ENCODE results near the gene ACOX3.

ACOX3 gene

DNA sequence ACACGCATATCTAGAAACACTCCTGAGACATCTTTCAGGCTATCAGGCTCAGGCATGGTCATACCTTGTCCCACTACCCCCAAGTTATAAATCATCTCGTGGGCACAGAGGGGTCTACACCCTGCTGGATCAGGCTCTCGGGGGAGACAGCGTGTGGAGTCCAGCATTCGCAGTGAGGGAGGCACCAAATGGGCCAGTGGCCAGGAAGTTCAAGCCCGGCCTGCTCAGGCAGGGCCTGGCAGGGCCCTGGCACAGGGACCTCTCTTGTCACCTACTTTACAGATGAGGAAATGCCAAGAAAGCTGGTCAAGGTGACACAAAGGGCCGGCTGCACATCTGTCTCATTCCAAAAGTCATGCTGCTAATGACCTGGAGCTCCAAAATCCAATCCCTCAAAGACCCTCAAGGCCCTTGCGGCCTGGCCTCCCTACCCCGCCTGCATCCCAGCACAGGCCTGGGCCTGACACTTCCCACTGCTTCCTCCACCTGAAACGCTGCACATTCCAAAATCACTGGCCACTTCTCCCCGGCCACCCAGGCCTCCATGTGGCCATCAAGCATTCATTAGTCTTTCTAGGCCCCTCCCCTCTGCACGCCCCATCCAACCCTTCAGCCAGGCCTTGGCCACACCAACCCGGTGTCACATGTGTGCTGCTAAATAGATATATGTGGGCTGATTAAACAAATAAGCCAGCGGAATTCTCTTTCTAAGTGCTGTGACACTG is 35.6 kb downstream of the ACOX3 start:
- no peaks in the 10 kb centered on the region for H3K9me3 Mint-ChIP-seq
- peaks cover 10% of the 10 kb centered on the region for H3K4me1 Mint-ChIP-seq
- ATAC-seq (replicated peaks; ENCODE audit: extremely low read depth, poor library complexity, severe bottlenecking) (no peak), DNase-seq (ENCODE audit: low spot score in 2 of 2) (no peak)
- H3K27me3 Mint-ChIP-seq: no peaks in the 10 kb centered on the region
- no peak overlapping the region for H3K4me3 Mint-ChIP-seq
- peaks cover 13% of the 10 kb centered on the region for H3K36me3 Mint-ChIP-seq (ENCODE audit: insufficient read depth)
- no peak overlapping the region for H3K27ac Mint-ChIP-seq (ENCODE audit: low read depth)

DNA sequence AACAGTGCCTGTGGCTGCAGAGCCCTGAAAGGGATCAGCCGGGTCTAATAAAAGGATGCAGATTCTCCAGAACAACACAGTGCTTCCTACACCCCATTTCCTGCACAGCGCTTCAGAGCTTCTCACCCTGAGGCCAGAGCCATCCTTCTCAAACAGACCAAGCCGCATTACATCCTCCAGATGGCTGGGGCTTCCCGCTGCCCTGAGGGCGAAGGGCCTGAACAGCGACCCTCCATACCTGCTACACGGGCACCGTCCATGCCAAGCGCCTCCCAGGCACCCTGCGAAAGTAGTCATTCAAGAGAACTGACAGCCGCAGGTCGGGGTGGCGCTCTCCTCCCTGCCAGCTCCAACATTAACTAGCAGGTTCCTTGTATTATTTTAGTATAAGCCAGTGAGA is 36.5 kb downstream of the ACOX3 start:
- no peaks in the 10 kb centered on the region for H3K27me3 Mint-ChIP-seq
- H3K36me3 Mint-ChIP-seq (ENCODE audit: insufficient read depth): peaks cover 7% of the 10 kb centered on the region
- DNase-seq (ENCODE audit: low spot score in 2 of 2) (no peak), ATAC-seq (replicated peaks; ENCODE audit: extremely low read depth, poor library complexity, severe bottlenecking) (no peak)
- H3K4me1 Mint-ChIP-seq: peaks cover under 1% of the 10 kb centered on the region
- H3K9me3 Mint-ChIP-seq: no peaks in the 10 kb centered on the region
- no peak overlapping the region for H3K4me3 Mint-ChIP-seq
- H3K27ac Mint-ChIP-seq (ENCODE audit: low read depth): no peak overlapping the region

DNA sequence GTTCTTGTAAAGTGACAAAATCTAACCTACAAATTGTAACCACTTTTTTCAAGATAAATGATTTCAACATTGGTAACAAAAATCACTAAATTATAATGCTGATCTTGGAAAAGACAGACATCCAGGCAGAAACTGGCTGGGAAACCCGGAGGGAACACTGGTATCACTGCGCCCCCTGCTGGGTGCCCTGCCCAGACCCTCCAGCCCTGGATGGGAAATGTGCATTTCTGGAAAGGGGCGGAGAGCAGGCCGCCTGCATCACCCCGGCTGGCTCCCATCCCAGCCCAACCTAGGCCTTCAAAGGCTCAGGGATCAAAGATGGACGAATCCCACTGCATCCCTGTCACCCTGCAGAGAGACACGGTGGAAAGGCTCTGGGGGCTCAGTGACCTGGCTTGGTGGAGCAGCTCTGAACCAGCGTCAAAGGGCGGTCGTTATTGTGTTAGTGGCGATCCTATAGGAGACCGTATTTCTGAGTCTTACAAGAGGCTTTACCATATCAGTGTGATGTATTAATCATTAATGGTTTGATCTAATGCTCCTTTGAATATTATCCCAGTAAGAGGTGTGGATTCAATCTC is 37.3 kb downstream of the ACOX3 start:
- no peak overlapping the region for H3K27ac Mint-ChIP-seq (ENCODE audit: low read depth)
- peak in 1 of 2 donors; percentile 25 for DNase-seq (ENCODE audit: low spot score in 2 of 2)
- peaks cover 7% of the 10 kb centered on the region for H3K36me3 Mint-ChIP-seq (ENCODE audit: insufficient read depth)
- no peaks in the 10 kb centered on the region for H3K9me3 Mint-ChIP-seq
- no peaks in the 10 kb centered on the region for H3K4me1 Mint-ChIP-seq
- H3K27me3 Mint-ChIP-seq: no peaks in the 10 kb centered on the region
- peak; percentile 28 for ATAC-seq (replicated peaks; ENCODE audit: extremely low read depth, poor library complexity, severe bottlenecking)
- H3K4me3 Mint-ChIP-seq: no peak overlapping the region

GRCh38 chr4:8402640-8403039 is 37.9 kb downstream of the ACOX3 start:
- Mint-ChIP-seq H3K9me3 (no peaks in the 10 kb centered on the region), H3K27ac (ENCODE audit: low read depth) (no peak overlapping the region), H3K27me3 (no peaks in the 10 kb centered on the region), H3K4me3 (no peak overlapping the region), H3K4me1 (no peaks in the 10 kb centered on the region), H3K36me3 (ENCODE audit: insufficient read depth) (peaks cover 7% of the 10 kb centered on the region)
- no peak for ATAC-seq (replicated peaks; ENCODE audit: extremely low read depth, poor library complexity, severe bottlenecking)
- DNase-seq (ENCODE audit: low spot score in 2 of 2): no peak

GRCh38 chr4:8402181-8402597 is 38.3 kb downstream of the ACOX3 start:
- Mint-ChIP-seq H3K36me3 (ENCODE audit: insufficient read depth) (peaks cover 7% of the 10 kb centered on the region), H3K9me3 (no peaks in the 10 kb centered on the region), H3K27me3 (no peaks in the 10 kb centered on the region), H3K27ac (ENCODE audit: low read depth) (no peak overlapping the region), H3K4me3 (no peak overlapping the region), H3K4me1 (no peaks in the 10 kb centered on the region)
- no peak for DNase-seq (ENCODE audit: low spot score in 2 of 2)
- no peak for ATAC-seq (replicated peaks; ENCODE audit: extremely low read depth, poor library complexity, severe bottlenecking)

GRCh38 chr4:8401665-8402064 is 38.9 kb downstream of the ACOX3 start:
- Mint-ChIP-seq H3K27ac (ENCODE audit: low read depth) (peak overlapping the region; percentile 30), H3K36me3 (ENCODE audit: insufficient read depth) (peaks cover 7% of the 10 kb centered on the region), H3K27me3 (no peaks in the 10 kb centered on the region), H3K4me1 (no peaks in the 10 kb centered on the region), H3K4me3 (no peak overlapping the region), H3K9me3 (no peaks in the 10 kb centered on the region)
- no peak for ATAC-seq (replicated peaks; ENCODE audit: extremely low read depth, poor library complexity, severe bottlenecking)
- no peak for DNase-seq (ENCODE audit: low spot score in 2 of 2)

DNA sequence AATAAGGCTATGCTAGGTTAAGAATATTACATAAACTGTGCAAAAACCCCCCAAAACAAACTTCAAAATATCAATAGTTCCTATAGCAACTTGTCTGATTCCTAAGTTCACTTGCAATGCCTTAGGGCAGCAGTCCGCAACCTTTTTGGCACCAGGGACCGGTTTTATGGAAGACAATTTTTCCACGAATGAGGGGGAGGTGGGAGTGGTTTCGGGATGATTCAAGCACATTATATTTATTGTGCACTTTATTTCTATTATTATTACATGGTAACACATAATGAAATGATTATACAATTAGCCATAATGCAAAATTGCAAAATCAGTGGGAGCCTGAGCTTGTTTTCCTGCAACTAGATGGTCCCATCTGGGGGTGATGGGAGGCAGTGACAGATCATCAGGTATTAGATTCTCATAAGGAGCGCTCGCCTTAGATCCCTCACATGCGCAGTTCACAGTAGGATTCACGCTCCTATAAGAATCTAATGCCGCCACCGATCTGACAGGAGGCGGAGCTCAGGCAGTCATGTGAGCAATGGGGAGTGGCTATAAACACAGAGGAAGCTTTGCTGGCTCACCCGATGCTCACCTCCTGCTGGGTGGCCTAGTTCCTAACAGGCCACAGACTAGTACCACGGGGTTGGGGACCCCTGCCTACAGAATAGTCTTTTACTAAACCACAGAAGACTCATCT is 39.7 kb downstream of the ACOX3 start:
- Mint-ChIP-seq H3K36me3 (ENCODE audit: insufficient read depth) (peaks cover 11% of the 10 kb centered on the region), H3K4me3 (no peak overlapping the region), H3K27ac (ENCODE audit: low read depth) (peak overlapping the region; percentile 30), H3K4me1 (no peaks in the 10 kb centered on the region), H3K9me3 (no peaks in the 10 kb centered on the region), H3K27me3 (no peaks in the 10 kb centered on the region)
- DNase-seq (ENCODE audit: low spot score in 2 of 2) (no peak), ATAC-seq (replicated peaks; ENCODE audit: extremely low read depth, poor library complexity, severe bottlenecking) (no peak)

GRCh38 chr4:8399298-8399697 is 41.2 kb downstream of the ACOX3 start:
- H3K4me1 Mint-ChIP-seq: no peaks in the 10 kb centered on the region
- no peak overlapping the region for H3K4me3 Mint-ChIP-seq
- DNase-seq (ENCODE audit: low spot score in 2 of 2): no peak
- H3K36me3 Mint-ChIP-seq (ENCODE audit: insufficient read depth): peaks cover 9% of the 10 kb centered on the region
- no peaks in the 10 kb centered on the region for H3K27me3 Mint-ChIP-seq
- H3K27ac Mint-ChIP-seq (ENCODE audit: low read depth): no peak overlapping the region
- no peaks in the 10 kb centered on the region for H3K9me3 Mint-ChIP-seq
- no peak for ATAC-seq (replicated peaks; ENCODE audit: extremely low read depth, poor library complexity, severe bottlenecking)

DNA sequence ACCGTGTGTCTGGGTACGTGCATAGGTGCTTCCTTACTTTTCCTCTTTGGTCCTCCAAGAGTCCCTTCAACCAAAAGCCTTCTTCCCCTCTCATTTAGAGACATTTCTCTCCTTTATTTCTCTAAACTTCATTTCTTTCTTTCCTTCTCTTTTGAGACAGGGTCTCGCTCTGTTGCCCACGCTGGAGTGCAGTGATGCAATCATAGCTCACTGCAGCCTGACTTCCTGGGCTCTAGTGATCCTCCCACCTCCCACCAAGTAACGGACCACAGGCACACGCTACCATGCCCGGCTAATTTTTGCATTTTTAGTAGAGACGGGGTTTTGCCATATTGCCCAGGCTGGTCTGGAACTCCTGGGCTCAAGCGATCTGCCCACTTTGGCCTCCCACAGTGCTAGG is 42.2 kb downstream of the ACOX3 start:
- no peak overlapping the region for H3K27ac Mint-ChIP-seq (ENCODE audit: low read depth)
- H3K36me3 Mint-ChIP-seq (ENCODE audit: insufficient read depth): peaks cover 6% of the 10 kb centered on the region

DNA sequence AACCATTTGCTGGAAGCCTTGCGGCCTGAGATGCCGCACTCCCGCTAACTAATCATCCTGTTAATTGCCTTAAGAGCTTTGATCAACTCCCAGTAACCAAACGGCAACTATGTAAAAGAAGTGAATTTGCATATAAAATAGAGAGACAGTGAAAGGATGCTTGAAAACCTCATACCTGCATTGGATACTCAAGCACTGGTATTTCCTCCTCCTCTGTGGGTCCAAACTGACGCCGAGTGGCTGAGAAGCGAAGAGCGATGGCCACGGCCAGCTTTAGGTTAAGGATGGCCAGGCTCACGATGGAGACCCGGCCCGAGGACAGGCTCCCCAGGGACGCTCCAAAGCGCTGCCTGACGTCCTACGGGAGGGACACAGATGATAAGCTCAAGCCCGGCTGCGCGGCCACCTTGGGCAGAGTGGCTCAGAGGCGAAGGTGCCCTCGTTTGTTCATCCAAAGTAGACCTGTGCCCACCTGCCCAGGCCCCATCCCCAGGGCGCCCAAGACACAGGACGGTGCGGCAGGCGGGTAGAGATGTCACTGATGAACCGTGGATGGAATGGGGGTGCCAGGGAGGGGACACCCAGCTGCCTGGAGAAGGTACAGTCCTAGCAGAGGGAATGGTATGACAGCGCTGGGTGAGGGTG is 43.6 kb downstream of the ACOX3 start:
- no peaks in the 10 kb centered on the region for H3K4me1 Mint-ChIP-seq
- no peaks in the 10 kb centered on the region for H3K27me3 Mint-ChIP-seq
- H3K36me3 Mint-ChIP-seq (ENCODE audit: insufficient read depth): peaks cover 12% of the 10 kb centered on the region
- DNase-seq (ENCODE audit: low spot score in 2 of 2) (no peak), ATAC-seq (replicated peaks; ENCODE audit: extremely low read depth, poor library complexity, severe bottlenecking) (no peak)
- no peak overlapping the region for H3K4me3 Mint-ChIP-seq
- H3K27ac Mint-ChIP-seq (ENCODE audit: low read depth): no peak overlapping the region
- no peaks in the 10 kb centered on the region for H3K9me3 Mint-ChIP-seq

More for the DNA sequence above, 42.2 kb downstream of the ACOX3 start:
- no peaks in the 10 kb centered on the region for H3K4me1 Mint-ChIP-seq
- no peak overlapping the region for H3K4me3 Mint-ChIP-seq
- DNase-seq (ENCODE audit: low spot score in 2 of 2): no peak
- no peak for ATAC-seq (replicated peaks; ENCODE audit: extremely low read depth, poor library complexity, severe bottlenecking)
- H3K27me3 Mint-ChIP-seq: no peaks in the 10 kb centered on the region
- H3K9me3 Mint-ChIP-seq: no peaks in the 10 kb centered on the region

DNA sequence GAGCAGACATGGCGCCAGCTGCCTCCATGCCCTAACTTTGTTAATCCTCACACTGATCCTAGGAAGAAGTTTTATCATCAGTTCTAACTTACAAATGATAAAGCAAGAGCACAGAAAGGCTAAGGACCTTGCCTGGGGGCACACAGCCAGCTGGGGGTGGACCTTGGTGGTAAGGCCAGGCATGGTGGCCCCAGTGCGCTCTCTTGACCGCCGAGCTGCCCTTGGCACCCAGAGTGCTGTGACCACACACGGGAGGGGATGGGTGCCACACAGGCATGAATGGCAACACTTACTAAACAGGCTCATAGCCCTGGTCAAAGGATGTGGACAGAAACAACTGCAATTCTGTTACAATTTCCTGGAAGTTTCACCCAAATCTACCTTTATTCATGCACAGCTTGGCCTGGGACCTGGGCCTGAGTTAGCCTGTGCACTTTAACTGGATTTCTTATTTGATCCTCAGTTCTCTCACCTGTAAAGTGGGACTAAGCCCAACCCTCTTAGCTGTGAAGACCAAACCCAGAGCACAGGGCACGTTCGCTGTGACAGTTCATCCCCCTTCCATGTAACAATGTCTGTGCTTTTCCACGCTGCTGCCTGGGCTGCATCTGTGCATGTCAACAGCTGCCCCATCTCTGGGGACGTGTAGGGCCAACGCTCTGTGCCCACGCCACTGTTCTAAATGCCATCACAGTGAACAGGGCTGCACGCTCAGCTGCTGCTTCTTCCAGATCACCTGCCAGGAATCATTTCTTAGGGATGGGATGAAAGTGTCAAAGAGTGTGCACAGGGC is 44.8 kb downstream of the ACOX3 start:
- ATAC-seq (replicated peaks; ENCODE audit: extremely low read depth, poor library complexity, severe bottlenecking) (no peak), DNase-seq (ENCODE audit: low spot score in 2 of 2) (no peak)
- H3K4me3 Mint-ChIP-seq: no peak overlapping the region
- H3K36me3 Mint-ChIP-seq (ENCODE audit: insufficient read depth): peaks cover 16% of the 10 kb centered on the region
- H3K27ac Mint-ChIP-seq (ENCODE audit: low read depth): no peak overlapping the region
- H3K27me3 Mint-ChIP-seq: no peaks in the 10 kb centered on the region
- no peaks in the 10 kb centered on the region for H3K4me1 Mint-ChIP-seq
- H3K9me3 Mint-ChIP-seq: no peaks in the 10 kb centered on the region

- Mint-ChIP-seq H3K4me3 (no peak overlapping the region), H3K27me3 (no peaks in the 10 kb centered on the region), H3K4me1 (no peaks in the 10 kb centered on the region), H3K36me3 (ENCODE audit: insufficient read depth) (peaks cover 19% of the 10 kb centered on the region), H3K9me3 (no peaks in the 10 kb centered on the region), H3K27ac (ENCODE audit: low read depth) (no peak overlapping the region)
- ATAC-seq (replicated peaks; ENCODE audit: extremely low read depth, poor library complexity, severe bottlenecking): no peak
- no peak for DNase-seq (ENCODE audit: low spot score in 2 of 2)
Observed at GRCh38 chr4:8394806-8395205, 45.7 kb downstream of the ACOX3 start.
